Nephron progenitor cell (in vitro differentiated cells): ENCODE measurements around the gene THBS2.

Experiments
- DNase-seq: peaks from one replicate; pipeline ENCODE4 v3.0.0; 2021
- H3K27ac Mint-ChIP-seq: 2 replicates; pipeline ENCODE4 v1.8.0; 2021; ENCODE audit warnings: mild to moderate bottlenecking, moderate library complexity, mixed read lengths
- H3K27me3 Mint-ChIP-seq: 2 replicates; pipeline ENCODE4 v1.8.0; 2021; ENCODE audit warnings: mild to moderate bottlenecking, low read depth, mixed read lengths; ENCODE audit not compliant: poor library complexity
- H3K36me3 Mint-ChIP-seq: 2 replicates; pipeline ENCODE4 v1.8.0; 2021; ENCODE audit warnings: low read depth, mixed read lengths
- H3K4me1 Mint-ChIP-seq: 2 replicates; pipeline ENCODE4 v1.8.0; 2021; ENCODE audit warnings: mixed read lengths
- H3K4me3 Mint-ChIP-seq: 2 replicates; pipeline ENCODE4 v1.8.0; 2021; ENCODE audit warnings: mild to moderate bottlenecking, moderate library complexity, mixed read lengths
- H3K9me3 Mint-ChIP-seq: 2 replicates; pipeline ENCODE4 v1.8.0; 2021; ENCODE audit warnings: mild to moderate bottlenecking, moderate library complexity, mixed read lengths
- TF ChIP-seq, protein P1 (sequence below): fragments of 200-600 bp; sonication (generic); IDR thresholded peaks from 2 replicates; pipeline ENCODE4 v1.5.0; 2021; ENCODE audit warnings: antibody characterized with exemption

Gene THBS2

DNA sequence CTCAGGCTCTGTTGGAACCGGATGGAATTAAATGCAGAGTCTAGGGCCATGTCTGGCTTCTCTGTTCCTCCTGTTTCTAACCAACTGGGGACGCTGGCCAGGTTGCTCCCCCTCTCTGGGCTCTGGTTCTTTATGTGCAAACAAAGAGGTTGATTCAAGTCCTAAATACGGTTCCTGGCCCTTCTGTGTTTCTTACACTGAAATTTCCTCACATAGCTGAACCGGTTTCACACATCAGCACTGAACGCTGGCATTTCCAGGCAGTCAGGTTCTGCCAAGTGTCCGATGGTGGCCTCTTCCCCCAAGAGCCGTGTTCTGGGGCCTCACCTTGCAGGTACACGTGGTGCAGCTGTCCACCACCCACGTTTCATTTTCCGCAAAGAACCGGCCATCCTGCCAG is 13.5 kb downstream of the THBS2 start:
- Mint-ChIP-seq H3K27me3 (peaks cover 9% of the 10 kb centered on the region), H3K9me3 (peaks cover 5% of the 10 kb centered on the region), H3K4me3 (no peak overlapping the region), H3K36me3 (no peaks in the 10 kb centered on the region), H3K27ac (no peak overlapping the region), H3K4me1 (no peaks in the 10 kb centered on the region)
- TF ChIP-seq, protein P1, sequence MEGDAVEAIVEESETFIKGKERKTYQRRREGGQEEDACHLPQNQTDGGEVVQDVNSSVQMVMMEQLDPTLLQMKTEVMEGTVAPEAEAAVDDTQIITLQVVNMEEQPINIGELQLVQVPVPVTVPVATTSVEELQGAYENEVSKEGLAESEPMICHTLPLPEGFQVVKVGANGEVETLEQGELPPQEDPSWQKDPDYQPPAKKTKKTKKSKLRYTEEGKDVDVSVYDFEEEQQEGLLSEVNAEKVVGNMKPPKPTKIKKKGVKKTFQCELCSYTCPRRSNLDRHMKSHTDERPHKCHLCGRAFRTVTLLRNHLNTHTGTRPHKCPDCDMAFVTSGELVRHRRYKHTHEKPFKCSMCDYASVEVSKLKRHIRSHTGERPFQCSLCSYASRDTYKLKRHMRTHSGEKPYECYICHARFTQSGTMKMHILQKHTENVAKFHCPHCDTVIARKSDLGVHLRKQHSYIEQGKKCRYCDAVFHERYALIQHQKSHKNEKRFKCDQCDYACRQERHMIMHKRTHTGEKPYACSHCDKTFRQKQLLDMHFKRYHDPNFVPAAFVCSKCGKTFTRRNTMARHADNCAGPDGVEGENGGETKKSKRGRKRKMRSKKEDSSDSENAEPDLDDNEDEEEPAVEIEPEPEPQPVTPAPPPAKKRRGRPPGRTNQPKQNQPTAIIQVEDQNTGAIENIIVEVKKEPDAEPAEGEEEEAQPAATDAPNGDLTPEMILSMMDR: no peak
- no peak for DNase-seq

GRCh38 chr6:169239181-169239580 is 14.5 kb downstream of the THBS2 start:
- Mint-ChIP-seq H3K36me3 (peaks cover under 1% of the 10 kb centered on the region), H3K9me3 (peaks cover 8% of the 10 kb centered on the region), H3K4me1 (no peaks in the 10 kb centered on the region), H3K27ac (no peak overlapping the region), H3K4me3 (no peak overlapping the region), H3K27me3 (peaks cover 9% of the 10 kb centered on the region)
- DNase-seq: no peak
- TF ChIP-seq, protein P1: no peak

DNA sequence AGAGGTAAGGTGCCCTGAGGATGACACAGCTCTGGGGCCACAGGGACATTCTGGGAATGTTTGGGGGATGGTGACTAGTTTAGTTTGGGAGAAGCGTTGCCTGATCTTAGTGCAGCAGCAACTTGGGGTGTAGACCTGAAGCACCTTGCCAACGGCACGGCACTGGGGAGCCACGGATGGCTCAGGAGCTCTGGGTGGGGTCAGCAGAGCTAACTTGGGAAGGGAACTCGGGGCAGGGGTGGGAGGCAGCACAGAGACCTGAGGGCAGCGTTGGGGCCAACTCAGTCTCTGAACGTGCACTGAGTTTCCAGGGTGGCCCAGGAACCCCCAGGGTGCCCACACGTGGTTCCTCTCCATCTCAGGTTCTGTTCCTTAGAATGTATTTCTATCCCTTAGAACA is 14.9 kb downstream of the THBS2 start:
- TF ChIP-seq, protein P1: no peak
- no peak for DNase-seq
- H3K27ac Mint-ChIP-seq: no peak overlapping the region
- H3K9me3 Mint-ChIP-seq: peaks cover 13% of the 10 kb centered on the region
- H3K36me3 Mint-ChIP-seq: peaks cover 4% of the 10 kb centered on the region
- no peaks in the 10 kb centered on the region for H3K4me1 Mint-ChIP-seq
- H3K27me3 Mint-ChIP-seq: peaks cover 9% of the 10 kb centered on the region
- no peak overlapping the region for H3K4me3 Mint-ChIP-seq

DNA sequence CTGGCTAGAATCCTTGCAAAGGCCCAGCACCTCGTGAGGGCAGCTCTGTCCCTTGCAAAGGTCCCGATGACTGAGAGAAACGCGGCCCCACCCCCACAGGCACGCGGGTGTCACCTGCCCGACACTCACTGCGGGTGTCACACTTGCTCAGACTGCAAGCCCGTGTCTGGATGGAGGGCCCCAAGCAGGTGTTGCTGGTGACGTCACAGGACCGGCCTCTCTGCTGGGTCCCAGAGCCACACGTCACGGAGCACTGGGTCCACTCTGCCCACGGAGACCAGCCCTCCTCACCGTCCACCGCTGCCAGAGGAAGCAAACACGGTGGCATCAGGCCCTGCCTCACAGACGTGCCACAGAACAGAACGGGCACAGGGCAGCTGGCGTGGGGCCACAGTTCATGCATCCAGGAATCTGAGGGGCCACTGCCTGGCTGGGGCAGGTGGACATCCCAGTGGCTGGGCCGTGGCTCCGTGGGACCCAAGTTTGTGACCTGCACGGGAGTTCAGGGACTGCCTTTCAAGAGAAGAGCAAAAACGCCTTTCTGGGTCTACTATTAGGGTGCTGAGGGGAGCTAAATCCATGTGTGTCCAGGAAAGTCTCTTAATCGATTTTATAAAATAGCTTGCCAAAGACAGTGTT is 16.0 kb downstream of the THBS2 start:
- Mint-ChIP-seq H3K4me1 (peaks cover 4% of the 10 kb centered on the region), H3K4me3 (no peak overlapping the region), H3K27me3 (peaks cover 15% of the 10 kb centered on the region), H3K9me3 (peaks cover 21% of the 10 kb centered on the region), H3K36me3 (peaks cover 11% of the 10 kb centered on the region), H3K27ac (no peak overlapping the region)
- DNase-seq: no peak
- TF ChIP-seq, protein P1: no peak

DNA sequence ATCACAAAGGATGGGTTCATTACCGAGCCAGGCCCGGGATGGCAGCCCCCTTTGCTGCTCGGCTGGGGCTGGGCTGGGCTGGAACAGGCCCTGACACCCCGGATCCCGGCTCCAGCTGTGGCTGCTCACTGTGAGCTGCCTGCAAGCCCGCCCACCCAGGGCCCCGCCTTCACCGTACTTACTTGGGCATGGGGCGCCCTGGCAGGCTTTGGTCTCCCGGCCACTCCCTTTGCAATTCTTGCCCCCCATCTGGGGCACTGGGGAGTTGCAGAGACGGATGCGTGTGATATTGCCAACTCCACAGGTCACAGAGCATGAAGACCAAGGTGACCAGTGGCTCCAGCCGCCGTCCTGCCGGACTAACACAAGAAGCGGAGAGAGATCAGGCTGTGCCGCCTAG is 16.7 kb downstream of the THBS2 start:
- no peak for DNase-seq
- Mint-ChIP-seq H3K27me3 (peaks cover 15% of the 10 kb centered on the region), H3K4me1 (peaks cover 4% of the 10 kb centered on the region), H3K27ac (no peak overlapping the region), H3K4me3 (no peak overlapping the region), H3K36me3 (peaks cover 11% of the 10 kb centered on the region), H3K9me3 (peaks cover 21% of the 10 kb centered on the region)
- TF ChIP-seq, protein P1: no peak

- Mint-ChIP-seq H3K4me1 (peaks cover 4% of the 10 kb centered on the region), H3K27me3 (peaks cover 15% of the 10 kb centered on the region), H3K27ac (no peak overlapping the region), H3K36me3 (peaks cover 11% of the 10 kb centered on the region), H3K4me3 (no peak overlapping the region), H3K9me3 (peaks cover 21% of the 10 kb centered on the region)
- no peak for DNase-seq
- TF ChIP-seq, protein P1: no peak
These were observed 17.1 kb downstream of the THBS2 start for GRCh38 chr6:169236545-169236944.
